Left ventricle myocardium inferior (tissue), 1 donor: ENCODE data around the gene OR1D5. TPM values are rescaled to one million over a fixed set of nuclear protein-coding genes. Genes with fewer than 3 reads are reported as not detected.
A peak's percentile ranks its signal among the peaks of the same experiment; 100 is the strongest.

ENCODE experiments used
- DNase-seq: peaks from one replicate; pipeline ENCODE4 v3.0.0-alpha.2; 2020
- H3K27ac ChIP-seq: fragments of 200-600 bp; replicated peaks from 2 replicates; pipeline ENCODE4 v1.8.0; 2021
- H3K27me3 ChIP-seq: fragments of 200-600 bp; 2 replicates; pipeline ENCODE4 v1.8.0; 2021; ENCODE audit warnings: low read depth
- H3K36me3 ChIP-seq: fragments of 200-600 bp; 2 replicates; pipeline ENCODE4 v1.8.0; 2021
- H3K4me1 ChIP-seq: fragments of 200-600 bp; 2 replicates; pipeline ENCODE4 v1.8.0; 2021
- H3K4me3 ChIP-seq: fragments of 200-600 bp; 2 replicates; pipeline ENCODE4 v1.8.0; 2021; ENCODE audit warnings: mild to moderate bottlenecking, moderate library complexity
- H3K9me3 ChIP-seq: fragments of 200-600 bp; replicated peaks from 2 replicates; pipeline ENCODE4 v1.8.0; 2021
- intact Hi-C: fragments of 100-400 bp; cut with micrococcal nuclease; formaldehyde crosslinking; loops from one replicate; pipeline ENCODE4 v1.11.0; 2022
- total RNA-seq: library from RNA; stranded (reverse); fragmentation: NEBNext Ultra II Directional; extraction: Animal tissue kit (Norgen Biotek cat#: 25700); gene quantifications from one replicate; pipeline ENCODE4 v1.2.1, GENCODE V29; 2021
- TF ChIP-seq, protein P1 (sequence below): fragments of 200-600 bp; IDR thresholded peaks from 2 replicates; pipeline ENCODE4 v1.8.0; 2021; ENCODE audit warnings: antibody characterized with exemption, mild to moderate bottlenecking, borderline replicate concordance
- donor health status: DM: no; HTN: yes; CAD: no; lungs with severe emphysema.

OR1D5 gene
- total RNA-seq, 1 donor from 2014 or later: not detected

DNA sequence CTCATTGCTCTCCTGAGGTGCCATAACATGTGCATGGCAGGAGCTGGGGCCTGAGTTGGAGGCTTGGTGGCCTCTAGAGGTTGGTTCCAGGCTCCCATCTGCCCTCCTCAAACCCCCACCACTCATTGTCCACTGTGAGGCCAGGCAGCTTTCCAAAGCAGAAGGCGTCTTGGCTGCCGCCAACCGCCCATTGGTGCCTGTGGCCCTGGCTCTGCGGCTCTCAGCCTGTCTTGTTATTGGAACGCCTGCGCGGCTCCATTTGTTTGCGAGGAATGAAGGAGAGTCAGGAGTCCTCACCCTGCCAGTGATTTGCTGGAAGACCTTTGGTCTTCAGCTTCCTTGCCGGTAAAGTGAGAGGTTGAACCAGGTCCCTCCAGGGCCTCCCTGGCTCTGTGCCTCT lies 43.6 kb downstream of the OR1D5 start:
- H3K4me3 ChIP-seq: no peak overlapping the region
- TF ChIP-seq, protein P1, sequence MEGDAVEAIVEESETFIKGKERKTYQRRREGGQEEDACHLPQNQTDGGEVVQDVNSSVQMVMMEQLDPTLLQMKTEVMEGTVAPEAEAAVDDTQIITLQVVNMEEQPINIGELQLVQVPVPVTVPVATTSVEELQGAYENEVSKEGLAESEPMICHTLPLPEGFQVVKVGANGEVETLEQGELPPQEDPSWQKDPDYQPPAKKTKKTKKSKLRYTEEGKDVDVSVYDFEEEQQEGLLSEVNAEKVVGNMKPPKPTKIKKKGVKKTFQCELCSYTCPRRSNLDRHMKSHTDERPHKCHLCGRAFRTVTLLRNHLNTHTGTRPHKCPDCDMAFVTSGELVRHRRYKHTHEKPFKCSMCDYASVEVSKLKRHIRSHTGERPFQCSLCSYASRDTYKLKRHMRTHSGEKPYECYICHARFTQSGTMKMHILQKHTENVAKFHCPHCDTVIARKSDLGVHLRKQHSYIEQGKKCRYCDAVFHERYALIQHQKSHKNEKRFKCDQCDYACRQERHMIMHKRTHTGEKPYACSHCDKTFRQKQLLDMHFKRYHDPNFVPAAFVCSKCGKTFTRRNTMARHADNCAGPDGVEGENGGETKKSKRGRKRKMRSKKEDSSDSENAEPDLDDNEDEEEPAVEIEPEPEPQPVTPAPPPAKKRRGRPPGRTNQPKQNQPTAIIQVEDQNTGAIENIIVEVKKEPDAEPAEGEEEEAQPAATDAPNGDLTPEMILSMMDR: no peak
- H3K27ac ChIP-seq: no peak overlapping the region
- no peaks in the 10 kb centered on the region for H3K4me1 ChIP-seq
- no peak for DNase-seq
- H3K9me3 ChIP-seq: peaks cover 20% of the 10 kb centered on the region
- peaks cover 35% of the 10 kb centered on the region for H3K36me3 ChIP-seq
- intact Hi-C loops: no loop called here
- H3K27me3 ChIP-seq: no peaks in the 10 kb centered on the region

DNA sequence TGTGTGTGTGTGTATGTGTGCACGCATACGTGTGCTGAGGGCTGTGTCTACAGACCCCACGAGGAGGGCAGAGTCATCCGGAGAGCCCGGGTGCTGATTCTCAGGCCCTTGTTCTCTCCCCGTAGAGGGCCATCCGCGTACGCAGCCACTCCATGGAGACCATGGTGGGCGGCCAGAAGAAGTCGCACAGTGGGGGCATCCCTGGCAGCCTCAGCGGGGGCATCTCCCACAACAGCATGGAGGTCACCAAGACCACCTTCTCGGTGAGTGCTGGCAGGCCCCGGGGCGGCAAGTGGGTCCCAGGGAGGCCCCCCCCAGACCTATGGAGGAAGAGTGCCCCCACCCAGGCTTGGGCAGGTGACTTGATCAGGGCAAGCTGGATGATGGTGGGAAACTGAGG lies 45.5 kb downstream of the OR1D5 start:
- peaks cover 15% of the 10 kb centered on the region for H3K9me3 ChIP-seq
- no peak overlapping the region for H3K27ac ChIP-seq
- H3K4me3 ChIP-seq: no peak overlapping the region
- DNase-seq: no peak
- peaks cover 32% of the 10 kb centered on the region for H3K36me3 ChIP-seq
- no peaks in the 10 kb centered on the region for H3K4me1 ChIP-seq
- TF ChIP-seq, protein P1: no peak
- no peaks in the 10 kb centered on the region for H3K27me3 ChIP-seq
- intact Hi-C loops: no loop called here

DNA sequence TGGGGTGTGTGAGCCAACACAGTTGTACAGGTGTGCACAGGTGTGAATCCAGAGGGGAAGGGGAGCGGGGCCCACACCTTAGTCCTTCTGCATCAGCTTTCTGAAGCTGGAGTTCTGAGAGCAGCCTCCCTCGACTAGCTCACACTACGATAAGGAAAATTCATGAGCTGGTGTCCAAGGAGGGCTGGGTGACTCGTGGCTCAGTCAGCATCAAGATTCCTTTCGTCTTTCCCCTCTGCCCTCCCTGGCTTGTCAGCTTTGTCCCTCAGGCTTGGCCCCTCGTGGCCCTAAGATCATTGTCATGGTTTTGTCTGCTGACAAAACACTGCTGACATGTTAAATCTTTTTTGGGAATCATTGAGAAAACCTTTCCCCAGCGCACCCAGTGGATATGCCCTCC lies 47.5 kb downstream of the OR1D5 start:
- Histone ChIP-seq H3K4me1 (no peaks in the 10 kb centered on the region), H3K27me3 (no peaks in the 10 kb centered on the region), H3K9me3 (no peaks in the 10 kb centered on the region), H3K36me3 (peaks cover 21% of the 10 kb centered on the region), H3K27ac (no peak overlapping the region), H3K4me3 (no peak overlapping the region)
- no peak for DNase-seq
- intact Hi-C loops: no loop called here
- TF ChIP-seq, protein P1: no peak

DNA sequence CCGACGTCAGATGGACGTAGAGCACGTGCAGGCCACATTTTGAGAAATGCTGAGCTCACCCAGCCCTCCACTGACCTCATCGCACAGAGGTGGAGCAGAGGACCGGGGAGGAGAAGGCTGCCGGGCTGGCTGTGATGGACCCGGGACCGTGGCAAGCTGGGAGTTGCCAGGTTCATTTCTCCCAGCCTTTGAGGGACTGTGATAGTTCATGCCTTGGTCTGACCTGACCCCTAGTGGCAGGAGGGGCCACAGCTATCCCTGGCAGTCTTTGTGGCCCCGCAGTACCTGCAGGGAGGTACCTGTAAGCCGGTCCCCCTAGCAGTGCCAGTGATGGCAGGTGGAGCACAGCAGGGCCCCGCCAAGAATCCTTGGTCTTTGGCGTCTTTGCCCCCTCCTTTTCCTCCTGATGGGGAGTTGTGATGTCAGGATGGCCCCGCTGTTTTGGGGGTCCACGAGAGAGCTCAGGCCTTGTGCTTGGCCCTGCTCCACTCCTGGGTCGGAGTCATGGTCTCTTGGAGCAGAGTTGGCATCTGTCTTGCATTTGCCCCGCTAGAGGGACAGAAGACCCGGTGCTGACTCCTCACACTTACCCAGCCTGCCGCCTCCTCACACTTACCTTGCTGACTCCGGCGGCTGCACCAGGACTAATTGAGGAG lies 50.4 kb downstream of the OR1D5 start:
- H3K36me3 ChIP-seq: no peaks in the 10 kb centered on the region
- TF ChIP-seq, protein P1: peak; percentile 89
- H3K27me3 ChIP-seq: no peaks in the 10 kb centered on the region
- DNase-seq: peak; percentile 44
- no peaks in the 10 kb centered on the region for H3K9me3 ChIP-seq
- H3K27ac ChIP-seq: no peak overlapping the region
- H3K4me1 ChIP-seq: peaks cover 6% of the 10 kb centered on the region
- intact Hi-C loops: loop anchor here (2.0 kb wide), 1 partner anchor 184 kb away; no protein-coding TSS in a partner anchor
- no peak overlapping the region for H3K4me3 ChIP-seq

Other genes starting within 250 kb of the OR1D5 start
- not detected for gene OR1D2, start 40.8 kb upstream of the OR1D5 start, total RNA-seq
- gene OR1G1, start 63.9 kb upstream of the OR1D5 start, total RNA-seq: not detected
- gene OR1A2, start 133.9 kb upstream of the OR1D5 start, total RNA-seq: not detected
- not detected for gene OR1A1, start 144.1 kb upstream of the OR1D5 start, total RNA-seq
- gene OR3A1, start 234.8 kb upstream of the OR1D5 start, total RNA-seq: not detected